Transverse colon (tissue), 4 donors: ENCODE data around the gene PDLIM1.

ENCODE experiments used
- POLR2A ChIP-seq: fragments of 450-650 bp; IDR thresholded peaks from one replicate; pipeline ENCODE4 v1.6.1; 2016; ENCODE audit warnings: antibody characterized with exemption, mild to moderate bottlenecking, moderate library complexity
- POLR2AphosphoS5 ChIP-seq, 3 donors: sonication (generic); formaldehyde crosslinking; IDR thresholded peaks; one replicate each; pipeline ENCODE4 v1.6.1; 2016; ENCODE audit warnings: antibody characterized with exemption in 3 of 3
- TF ChIP-seq, protein P1 (sequence below), 5 experiments: fragments of 200-600 bp in 3 of 5; fragments of 450-650 bp in 2 of 5; sonication (generic) in 3 of 5; IDR thresholded peaks; 1 replicate in 2 of 5; 2 replicates in 3 of 5; pipeline ENCODE4 v1.5.1; 2016 to 2017; ENCODE audit warnings: antibody characterized with exemption in 5 of 5, inconsistent platforms in 3 of 5, mild to moderate bottlenecking in 2 of 5, moderate library complexity in 1 of 5

GRCh38 chr10:95336702-95337101 lies 45.9 kb upstream of the PDLIM1 start:
- TF ChIP-seq POLR2A (no peak), POLR2AphosphoS5 (IDR thresholded peaks at IDR 0.05) (no peak)
- TF ChIP-seq, protein P1, sequence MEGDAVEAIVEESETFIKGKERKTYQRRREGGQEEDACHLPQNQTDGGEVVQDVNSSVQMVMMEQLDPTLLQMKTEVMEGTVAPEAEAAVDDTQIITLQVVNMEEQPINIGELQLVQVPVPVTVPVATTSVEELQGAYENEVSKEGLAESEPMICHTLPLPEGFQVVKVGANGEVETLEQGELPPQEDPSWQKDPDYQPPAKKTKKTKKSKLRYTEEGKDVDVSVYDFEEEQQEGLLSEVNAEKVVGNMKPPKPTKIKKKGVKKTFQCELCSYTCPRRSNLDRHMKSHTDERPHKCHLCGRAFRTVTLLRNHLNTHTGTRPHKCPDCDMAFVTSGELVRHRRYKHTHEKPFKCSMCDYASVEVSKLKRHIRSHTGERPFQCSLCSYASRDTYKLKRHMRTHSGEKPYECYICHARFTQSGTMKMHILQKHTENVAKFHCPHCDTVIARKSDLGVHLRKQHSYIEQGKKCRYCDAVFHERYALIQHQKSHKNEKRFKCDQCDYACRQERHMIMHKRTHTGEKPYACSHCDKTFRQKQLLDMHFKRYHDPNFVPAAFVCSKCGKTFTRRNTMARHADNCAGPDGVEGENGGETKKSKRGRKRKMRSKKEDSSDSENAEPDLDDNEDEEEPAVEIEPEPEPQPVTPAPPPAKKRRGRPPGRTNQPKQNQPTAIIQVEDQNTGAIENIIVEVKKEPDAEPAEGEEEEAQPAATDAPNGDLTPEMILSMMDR (IDR thresholded peaks at IDR 0.05), result no peak
